Hippocampal formation (tissue), 2 donors: ENCODE results near the gene KRT27.
"Not testable (repeated sequence)": the region's sequence is repeated elsewhere in the genome, so short reads cannot be mapped to it uniquely, and the experiment has no call there.

Experiments
- DNase-seq, 2 donors: peaks; one replicate each; lab custom pipeline; 2025; lab: John Stamatoyannopoulos, UW

The KRT27 gene, protein sequence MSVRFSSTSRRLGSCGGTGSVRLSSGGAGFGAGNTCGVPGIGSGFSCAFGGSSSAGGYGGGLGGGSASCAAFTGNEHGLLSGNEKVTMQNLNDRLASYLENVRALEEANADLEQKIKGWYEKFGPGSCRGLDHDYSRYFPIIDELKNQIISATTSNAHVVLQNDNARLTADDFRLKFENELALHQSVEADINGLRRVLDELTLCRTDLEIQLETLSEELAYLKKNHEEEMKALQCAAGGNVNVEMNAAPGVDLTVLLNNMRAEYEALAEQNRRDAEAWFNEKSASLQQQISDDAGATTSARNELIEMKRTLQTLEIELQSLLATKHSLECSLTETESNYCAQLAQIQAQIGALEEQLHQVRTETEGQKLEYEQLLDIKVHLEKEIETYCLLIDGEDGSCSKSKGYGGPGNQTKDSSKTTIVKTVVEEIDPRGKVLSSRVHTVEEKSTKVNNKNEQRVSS

DNA sequence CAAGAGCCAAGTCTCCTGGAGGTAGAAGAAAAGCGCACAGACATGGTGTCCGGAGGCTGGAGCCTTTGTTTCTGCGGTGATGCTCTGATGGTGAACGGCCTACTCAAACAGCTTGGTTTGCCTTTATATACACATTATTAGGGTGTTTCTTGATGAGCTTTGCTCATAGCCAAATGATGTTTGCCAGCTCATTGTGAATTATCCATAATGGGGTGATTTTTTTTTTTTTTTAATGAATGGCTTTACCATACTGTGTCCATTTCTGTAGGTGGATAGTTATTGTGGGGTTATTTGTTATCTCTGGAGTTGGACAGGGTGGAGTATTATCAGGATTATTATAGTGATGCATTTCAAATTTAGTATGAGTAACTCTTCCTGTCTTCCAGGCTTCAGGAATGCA lies at the start of gene KRT27:
KRT27 (minus strand) TSS at position 101 of the 400 bp plus-strand sequence; CDS start at position 44, 57 bp downstream.
- DNase-seq, result no peak

DNA sequence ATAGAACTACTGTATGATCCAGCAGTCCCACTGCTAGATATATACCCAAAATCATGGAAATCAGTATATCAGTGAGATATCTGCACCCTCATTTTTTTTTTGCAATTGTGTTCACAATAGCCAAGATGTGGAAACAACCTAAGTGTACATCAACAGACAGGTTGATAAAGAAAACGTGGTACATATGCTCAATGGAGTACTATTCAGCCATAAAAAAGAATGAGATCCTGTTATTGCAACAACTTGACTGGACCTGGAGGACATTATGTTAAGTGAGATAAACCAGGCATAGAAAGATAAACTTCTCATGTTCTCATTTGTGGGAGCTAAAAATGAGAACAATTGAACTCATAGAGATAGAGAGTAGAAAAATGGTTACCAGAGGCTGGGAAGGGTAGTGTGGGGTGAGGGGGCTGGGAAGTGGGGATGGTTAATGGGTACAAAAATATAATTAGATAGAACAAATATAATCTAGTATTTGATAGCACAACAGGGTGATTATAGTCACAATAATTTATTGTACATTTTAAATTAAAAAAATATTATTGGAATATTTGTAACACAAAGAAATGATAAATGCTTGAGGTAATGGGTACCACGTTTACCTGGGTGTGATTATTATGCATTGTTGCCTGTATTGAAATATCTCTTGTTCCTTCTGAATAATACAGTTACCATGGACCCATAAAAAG lies 47.9 kb upstream of the KRT27 start:
- DNase-seq, result no peak

DNA sequence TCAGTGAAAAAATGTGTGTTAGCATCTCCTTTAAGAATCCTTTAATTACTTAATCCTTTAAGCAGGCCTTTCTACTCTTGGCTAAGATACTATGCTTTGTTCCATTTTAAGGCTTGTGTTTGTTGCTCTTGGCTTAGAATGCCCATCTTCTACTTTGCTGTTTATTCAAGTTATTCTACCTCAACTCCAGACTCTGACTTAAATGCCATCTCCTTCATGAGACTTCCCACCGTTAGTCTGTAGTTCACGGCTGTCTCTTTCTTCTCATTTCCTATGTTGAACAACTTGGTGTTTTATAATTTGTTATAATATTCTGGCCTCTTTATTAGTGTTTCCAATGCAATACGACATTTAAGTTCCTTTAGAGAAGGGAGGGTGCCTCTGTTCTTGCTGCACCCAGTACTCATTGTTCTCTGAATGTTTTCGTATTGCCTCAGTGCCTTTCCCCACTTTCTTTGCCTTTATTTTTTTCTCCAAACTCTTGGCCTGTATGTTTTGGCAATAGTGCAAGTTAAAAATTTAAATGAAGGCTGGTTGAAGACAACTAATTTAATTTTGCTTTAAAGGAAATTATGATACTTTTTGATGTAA lies 46.2 kb upstream of the KRT27 start:
- DNase-seq, result no peak

DNA sequence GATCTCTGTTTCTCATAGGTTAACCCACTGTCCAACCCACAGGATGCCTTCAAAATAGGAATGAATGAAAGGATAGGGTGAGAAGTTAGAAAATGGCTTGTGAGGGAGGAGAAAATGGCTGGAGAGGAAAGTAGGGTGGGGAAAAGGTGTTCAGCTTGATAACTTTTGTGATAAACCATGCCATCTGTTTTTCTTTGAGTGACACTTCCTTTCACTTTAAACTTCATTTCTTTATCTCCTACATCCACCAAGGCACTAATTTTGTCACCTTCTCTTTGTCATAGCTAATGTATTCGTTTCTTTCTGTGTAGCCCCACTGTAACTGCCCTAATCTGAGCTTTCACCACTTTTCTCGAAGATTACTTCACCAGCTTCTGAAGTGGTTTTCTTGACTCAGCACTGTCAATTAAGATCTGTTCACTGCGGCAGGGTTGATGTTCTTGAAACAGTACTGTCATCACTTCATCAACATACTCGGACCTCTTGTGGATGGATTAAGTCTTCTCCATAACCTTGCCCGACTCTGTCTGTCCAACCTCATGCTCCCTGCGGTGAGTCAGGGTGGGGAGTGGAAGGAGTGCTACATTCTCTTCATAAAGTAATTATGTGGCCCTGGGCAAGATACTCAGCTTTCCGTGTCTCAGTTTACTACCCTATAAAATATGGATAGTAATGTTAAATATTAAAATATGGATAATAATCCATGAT lies 45.5 kb upstream of the KRT27 start:
- DNase-seq, result no peak

DNA sequence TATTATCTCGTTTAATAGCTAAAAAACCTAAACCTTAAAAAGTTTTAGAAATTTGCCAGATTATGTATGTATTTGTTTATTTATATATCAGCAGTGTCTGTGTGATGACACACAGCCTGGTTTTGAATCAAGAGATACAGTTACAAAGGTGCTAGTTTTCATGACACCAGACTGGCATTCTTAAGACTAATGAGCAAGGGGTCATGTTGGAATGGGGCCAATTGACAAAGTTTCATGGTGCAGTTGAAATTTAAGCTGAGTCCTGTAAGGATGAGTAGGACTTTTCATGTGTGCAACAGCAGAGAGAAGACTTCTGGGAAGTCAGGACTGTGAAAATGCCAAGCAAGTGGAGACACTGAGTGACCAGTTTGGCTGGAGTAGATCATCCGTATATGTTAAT lies 43.2 kb upstream of the KRT27 start:
- DNase-seq, result no peak

DNA sequence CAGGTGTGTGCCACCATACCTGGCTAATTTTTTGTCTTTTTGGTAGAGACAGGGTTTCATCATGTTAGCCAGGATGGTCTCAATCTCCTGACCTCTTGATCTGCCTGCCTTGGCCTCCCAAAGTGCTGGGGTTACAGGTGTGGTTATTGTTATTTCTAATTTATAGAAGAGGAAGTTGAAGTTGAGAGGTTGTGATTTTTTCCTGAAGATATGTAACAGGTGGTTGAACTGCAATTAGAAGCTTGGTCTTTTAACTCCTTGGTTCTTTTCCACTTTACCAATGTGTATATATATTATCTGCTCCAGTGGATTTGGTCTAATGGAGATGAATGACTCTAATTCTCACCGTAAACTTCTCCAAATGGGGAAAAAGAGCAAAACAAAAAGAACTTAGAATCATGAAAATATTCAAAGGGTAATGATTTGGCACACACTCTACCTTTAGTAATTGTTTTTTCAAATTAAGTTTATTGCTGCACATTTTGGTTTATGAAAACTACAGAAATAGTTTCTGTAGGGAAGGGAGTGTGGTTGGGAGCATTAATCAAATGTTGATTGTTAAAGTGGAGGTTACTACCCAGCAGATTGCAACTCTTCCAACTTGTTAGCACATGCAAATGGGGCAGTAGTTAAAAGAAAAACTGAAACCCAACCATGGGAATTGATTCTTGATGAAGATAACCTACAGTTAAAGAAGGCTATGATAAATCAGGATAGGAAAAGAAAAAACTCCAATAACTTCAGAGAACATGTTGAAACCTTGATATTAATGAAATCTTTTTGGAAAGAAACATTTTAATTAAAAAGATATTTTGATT lies 41.9 kb upstream of the KRT27 start:
- no peak for DNase-seq

DNA sequence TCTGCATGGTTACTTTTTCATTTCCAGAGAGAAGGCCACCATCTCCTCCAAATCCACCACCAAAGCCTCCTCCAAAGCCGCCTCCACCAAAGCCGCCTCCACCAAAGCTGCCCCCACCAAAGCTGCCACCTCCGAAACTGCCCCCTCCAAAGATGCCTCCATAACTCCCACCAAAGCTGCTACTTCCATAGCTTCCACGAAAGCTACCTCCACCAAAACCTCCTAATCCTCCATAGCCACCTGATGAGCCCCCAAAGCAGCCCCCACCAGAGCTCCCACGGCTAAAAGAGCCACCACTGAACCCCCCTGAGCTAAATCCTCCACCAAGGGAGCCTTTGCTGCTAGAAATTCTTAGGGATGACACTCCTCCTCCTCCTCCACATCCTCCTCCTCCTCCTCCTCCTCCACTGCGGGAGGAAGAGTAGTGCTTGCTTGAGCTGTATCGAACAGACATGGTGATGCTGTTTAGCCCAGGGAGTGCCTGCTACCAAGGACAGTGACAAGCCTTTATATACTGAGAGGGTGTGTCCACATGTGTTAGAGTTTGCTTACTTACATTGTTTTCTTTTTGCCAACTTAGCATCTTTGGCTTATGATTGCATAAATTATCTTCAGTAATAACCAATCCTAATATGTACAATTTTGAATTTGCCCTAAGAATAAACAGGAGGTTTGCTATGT lies 39.9 kb upstream of the KRT27 start, which contains the start of gene KRT10:
KRT10 (minus strand) TSS at position 483 of the 681 bp plus-strand sequence; CDS start at position 454, 29 bp downstream.
- no peak for DNase-seq

DNA sequence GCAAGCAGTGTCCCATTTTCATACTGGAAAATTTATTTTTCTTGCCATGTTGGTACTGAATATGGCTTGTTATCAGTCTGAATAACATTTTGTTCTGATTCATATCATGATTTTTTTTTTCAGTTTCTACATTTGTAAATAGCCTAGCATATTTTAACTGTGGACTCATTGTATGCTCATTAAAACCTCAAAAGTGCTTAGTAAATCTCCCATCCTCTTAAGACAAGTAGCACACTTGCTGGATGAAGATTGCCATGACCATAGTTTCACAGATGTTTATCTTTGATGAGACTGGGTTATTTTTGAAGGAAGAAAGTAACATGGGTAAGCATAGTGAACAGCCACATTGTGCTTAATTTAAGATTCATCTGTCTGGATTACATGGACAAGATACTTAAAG lies 39.2 kb upstream of the KRT27 start:
- no peak for DNase-seq

GRCh38 chr17:40820228-40820838 lies 38.0 kb upstream of the KRT27 start:
- DNase-seq, result no peak

DNA sequence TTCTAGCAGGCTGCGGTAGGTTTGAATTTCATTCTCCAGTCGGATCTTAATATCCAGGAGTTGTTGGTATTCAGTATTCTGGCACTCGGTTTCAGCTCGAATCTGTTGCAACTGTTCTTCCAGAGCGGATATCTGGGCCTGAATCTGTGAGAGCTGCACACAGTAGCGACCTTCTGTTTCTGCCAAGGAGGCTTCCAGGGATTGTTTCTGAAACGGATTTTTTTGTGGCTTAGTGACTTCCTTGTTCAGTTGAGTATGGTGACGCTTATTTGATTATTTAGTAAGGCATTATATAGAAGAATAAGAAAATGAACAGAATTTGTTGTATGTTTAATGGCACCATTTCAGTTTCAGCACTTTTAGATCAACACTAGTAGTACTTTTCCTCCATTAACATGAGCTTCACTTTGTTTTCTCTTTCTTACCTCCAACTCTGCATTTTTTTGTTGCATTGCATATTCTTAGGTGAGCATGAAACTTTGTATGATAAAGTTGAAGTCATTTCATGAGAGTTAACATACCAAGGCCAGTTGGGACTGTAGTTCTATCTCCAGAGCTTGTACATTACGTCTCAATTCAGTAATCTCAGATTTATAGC lies 37.3 kb upstream of the KRT27 start:
- peak in 1 of 2 donors; percentile 0 for DNase-seq

DNA sequence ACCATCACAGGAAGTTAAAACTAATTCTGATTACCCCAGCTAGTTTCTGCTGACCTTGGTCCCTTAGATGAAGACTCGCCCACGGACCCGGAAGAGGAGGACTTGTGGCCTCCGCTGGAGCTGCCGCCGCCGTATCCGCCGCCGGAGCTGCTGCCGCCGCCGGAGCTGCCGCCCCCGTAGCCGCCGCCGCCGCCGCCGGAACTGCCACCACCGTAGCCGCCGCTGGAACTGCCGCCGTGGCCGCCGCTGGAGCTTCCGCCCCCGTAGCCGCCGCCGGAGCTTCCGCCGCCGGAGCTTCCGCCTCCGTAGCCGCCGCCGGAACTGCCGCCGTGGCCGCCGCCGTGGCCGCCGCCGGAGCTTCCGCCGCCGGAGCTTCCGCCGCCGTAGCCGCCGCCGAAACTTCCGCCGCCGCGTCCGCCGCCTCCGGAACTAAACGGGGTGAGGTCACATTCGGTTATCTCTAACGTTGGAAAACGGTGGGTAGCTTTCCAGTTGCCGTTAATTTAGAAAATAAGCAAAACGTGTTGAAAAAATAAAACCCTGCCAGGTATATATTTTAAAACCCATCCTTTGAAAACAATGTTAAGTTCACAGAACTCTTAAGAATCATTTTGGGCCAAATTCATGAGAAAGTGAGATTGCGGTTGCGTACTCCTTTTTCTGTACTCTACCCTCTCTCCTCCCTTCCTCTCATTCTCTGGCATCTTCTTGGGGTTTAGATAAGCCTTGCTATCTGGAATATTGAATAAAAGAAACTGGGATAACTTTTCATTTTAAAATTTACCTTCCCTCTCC lies 36.6 kb upstream of the KRT27 start:
- DNase-seq, result peak; percentile 40 to 61

GRCh38 chr17:40818343-40818732 lies 36.0 kb upstream of the KRT27 start:
- DNase-seq, result no peak

DNA sequence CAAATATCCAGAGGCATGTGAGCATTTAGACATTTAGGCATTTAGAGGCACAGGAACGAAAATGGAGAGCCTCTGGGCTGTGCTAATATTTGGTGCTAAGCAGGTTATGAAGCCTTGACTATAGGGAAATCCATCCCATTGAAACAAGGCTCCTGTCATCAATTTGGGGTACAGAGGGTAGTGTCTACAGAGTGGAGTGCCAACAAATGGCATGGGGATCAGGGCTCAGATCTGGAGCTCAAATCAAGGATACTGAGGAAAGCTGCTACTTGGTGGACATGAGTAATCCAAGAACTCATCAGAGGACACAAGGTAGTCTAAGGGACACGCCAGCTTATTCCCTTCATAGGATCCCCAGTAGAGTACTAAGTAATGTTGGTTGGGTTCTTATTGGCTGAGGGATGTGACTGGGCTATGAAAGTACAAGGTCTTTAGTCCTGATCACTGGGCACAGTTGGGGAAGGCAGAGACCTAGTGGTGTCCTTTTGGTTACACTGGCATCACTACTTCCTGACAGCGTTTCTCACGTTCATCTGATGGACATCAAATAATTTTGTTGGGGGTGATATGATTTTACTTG lies 34.8 kb upstream of the KRT27 start:
- no peak for DNase-seq

GRCh38 chr17:40816569-40816968 lies 34.2 kb upstream of the KRT27 start:
- no peak for DNase-seq

GRCh38 chr17:40815381-40815780 lies 33.0 kb upstream of the KRT27 start:
- DNase-seq, result no peak

GRCh38 chr17:40814657-40815056 lies 32.3 kb upstream of the KRT27 start:
- DNase-seq, result not testable (repeated sequence)

DNA sequence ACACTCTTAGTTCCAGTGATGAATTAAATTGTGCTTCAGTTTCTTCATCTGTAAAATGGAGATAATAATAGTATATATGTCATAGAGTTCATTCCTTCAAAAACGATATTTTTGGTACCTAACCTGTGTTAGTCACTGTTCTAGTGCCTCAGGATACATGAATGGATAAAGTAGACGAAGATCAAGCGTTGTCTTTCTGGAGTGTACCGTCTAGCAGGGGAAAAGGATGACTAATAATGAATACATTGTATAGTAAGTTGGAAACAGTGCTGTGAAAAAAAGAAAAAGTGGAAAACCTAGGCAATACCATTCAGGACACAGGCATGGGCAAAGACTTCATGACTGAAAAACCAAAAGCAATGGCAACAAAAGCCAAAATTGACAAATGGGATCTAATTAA lies 31.5 kb upstream of the KRT27 start:
- DNase-seq, result no peak

DNA sequence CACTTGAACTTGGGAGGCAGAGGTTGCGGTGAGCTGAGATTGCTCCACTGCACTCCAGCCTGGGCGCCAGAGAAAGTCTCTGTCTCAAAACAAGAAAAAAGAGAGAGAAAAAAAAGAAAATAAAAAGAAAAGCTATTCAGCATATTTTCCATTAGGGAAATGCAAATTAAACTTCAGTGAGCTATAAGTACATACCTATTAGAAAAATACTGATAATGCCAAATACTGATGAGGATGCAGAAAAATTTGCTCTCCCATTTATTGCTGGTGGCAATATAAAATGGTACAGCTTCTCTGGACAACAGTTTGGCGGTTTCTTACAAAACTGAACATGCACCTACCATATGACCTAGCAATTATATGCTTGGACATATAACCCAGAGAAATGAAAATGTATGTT lies 30.3 kb upstream of the KRT27 start:
- DNase-seq, result no peak

DNA sequence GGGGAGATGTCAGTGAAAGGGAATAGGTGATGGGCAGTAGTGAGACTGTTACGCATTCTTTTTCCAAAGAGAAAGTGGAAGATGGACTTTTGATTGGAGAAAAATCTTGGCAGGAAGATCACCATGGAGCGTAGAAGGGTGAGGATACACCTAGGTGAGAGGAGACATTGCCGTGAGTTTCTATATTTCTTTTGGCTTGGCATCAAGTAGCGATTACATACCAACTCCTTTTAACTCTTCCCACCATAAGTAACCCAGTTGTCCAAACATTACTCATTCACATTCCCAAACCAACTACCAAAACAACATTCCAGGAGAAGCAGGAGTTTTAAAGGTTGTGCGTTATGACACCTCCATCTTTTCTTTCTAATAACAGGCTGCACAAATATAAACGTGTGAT lies 28.1 kb upstream of the KRT27 start:
- DNase-seq, result no peak
